SK-N-SH (cell line): ENCODE results near the gene MAP6D1. TPM values are rescaled to one million over a fixed set of nuclear protein-coding genes. Genes with fewer than 3 reads are reported as not detected.

ENCODE experiments used
- CTCF ChIA-PET: fragments of 300-600, 350-600 bp; formaldehyde crosslinking; extraction: SDS; loops from one replicate; lab custom pipeline; 2021; lab: Yijun Ruan, JAX
- POLR2A ChIA-PET: fragments of 350-600 bp; sonication (Branson Sonifier 250); formaldehyde crosslinking; extraction: SDS; loops from one replicate; lab custom pipeline; 2020; ENCODE audit warnings: antibody characterized with exemption, inconsistent platforms; lab: Yijun Ruan, JAX
- DNase-seq: peaks from one replicate; pipeline ENCODE4 v3.0.0; 2012
- H2AFZ ChIP-seq: fragments of 200-600 bp; sonication (generic); 2 replicates; pipeline ENCODE4 v1.8.1; 2016; ENCODE audit warnings: antibody characterized with exemption, mild to moderate bottlenecking, low read depth
- H3F3A ChIP-seq: fragments of 200-600 bp; sonication (generic); replicated peaks from 2 replicates; pipeline ENCODE3; 2016; ENCODE audit warnings: antibody characterized with exemption, mild to moderate bottlenecking; ENCODE audit not compliant: insufficient read depth
- H3K27ac ChIP-seq, 2 experiments: fragments of 200-500 bp in 1 of 2; fragments of 200-600 bp in 1 of 2; sonication (Bioruptor generic) in 1 of 2; sonication (generic), shearing (Covaris generic) in 1 of 2; 2 replicates each; pipeline versions ENCODE4 v1.5.1 to v1.6.1; 2014 to 2016; ENCODE audit warnings: low read depth in 2 of 2, inconsistent platforms in 1 of 2, low read length in 1 of 2, mild to moderate bottlenecking in 1 of 2, mixed read lengths in 1 of 2
- H3K27me3 ChIP-seq: fragments of 200-600 bp; sonication (generic), shearing (Covaris generic); 2 replicates; pipeline ENCODE4 v1.6.1; 2016; ENCODE audit warnings: mixed run types; ENCODE audit not compliant: insufficient read depth
- H3K36me3 ChIP-seq, 2 experiments: fragments of 200-500 bp in 1 of 2; fragments of 200-600 bp in 1 of 2; sonication (Bioruptor generic) in 1 of 2; sonication (generic) in 1 of 2; replicated peaks in 1 of 2; 2 replicates each; pipeline versions ENCODE3 to v1.5.1; 2014 to 2016; ENCODE audit warnings: low read length in 1 of 2, mild to moderate bottlenecking in 1 of 2; ENCODE audit not compliant: insufficient read depth in 2 of 2, control insufficient read depth in 1 of 2
- H3K4me1 ChIP-seq, 2 experiments: fragments of 200-500 bp in 1 of 2; fragments of 200-600 bp in 1 of 2; sonication (Bioruptor generic) in 1 of 2; sonication (generic), shearing (Covaris generic) in 1 of 2; 2 replicates each; pipeline versions ENCODE4 v1.5.1 to v1.6.1; 2014 to 2016; ENCODE audit warnings: low read depth in 1 of 2, low read length in 1 of 2, mixed run types in 1 of 2; ENCODE audit not compliant: insufficient read depth in 2 of 2, control insufficient read depth in 1 of 2
- H3K4me2 ChIP-seq: fragments of 200-600 bp; sonication (generic), shearing (Covaris generic); 2 replicates; pipeline ENCODE4 v1.6.1; 2017; ENCODE audit warnings: mixed run types
- H3K4me3 ChIP-seq, 2 experiments: fragments of 200-500 bp in 1 of 2; fragments of 200-600 bp in 1 of 2; sonication (Bioruptor generic) in 1 of 2; sonication (generic), shearing (Covaris generic) in 1 of 2; 2 replicates each; pipeline versions ENCODE4 v1.5.1 to v1.8.1; 2014 to 2016; ENCODE audit warnings: low read depth in 2 of 2, inconsistent platforms in 1 of 2, low read length in 1 of 2, mild to moderate bottlenecking in 1 of 2, mixed read lengths in 1 of 2, moderate library complexity in 1 of 2
- H3K79me2 ChIP-seq: fragments of 200-600 bp; sonication (generic); 2 replicates; pipeline ENCODE4 v1.8.1; 2017; ENCODE audit warnings: mild to moderate bottlenecking; ENCODE audit not compliant: insufficient read depth
- H3K9ac ChIP-seq: fragments of 200-600 bp; sonication (generic); 2 replicates; pipeline ENCODE4 v1.6.1; 2017; ENCODE audit warnings: mixed run types
- H3K9me2 ChIP-seq: fragments of 200-600 bp; sonication (generic); 2 replicates; pipeline ENCODE4 v1.6.1; 2017; ENCODE audit warnings: mixed run types
- H3K9me3 ChIP-seq: fragments of 200-600 bp; sonication (generic); 2 replicates; pipeline ENCODE4 v1.6.1; 2017; ENCODE audit warnings: mixed run types, mild to moderate bottlenecking, moderate library complexity
- H4K20me1 ChIP-seq: fragments of 200-600 bp; sonication (generic); 2 replicates; pipeline ENCODE4 v1.6.1; 2017; ENCODE audit warnings: mild to moderate bottlenecking, mixed run types; ENCODE audit not compliant: insufficient read depth
- CHD2 ChIP-seq: fragments of 150-350 bp; IDR thresholded peaks from 2 replicates; pipeline ENCODE4 v1.6.1; 2018; ENCODE audit warnings: low read length; ENCODE audit not compliant: partially characterized antibody
- ELF1 ChIP-seq: IDR thresholded peaks from 2 replicates; pipeline ENCODE4 v1.4.0; 2012
- EZH2phosphoT487 ChIP-seq: fragments of 200-600 bp; sonication (generic); IDR thresholded peaks from 2 replicates; pipeline ENCODE4 v1.6.1; 2017; ENCODE audit warnings: low read depth, mixed run types, mild to moderate bottlenecking, antibody characterized with exemption, moderate library complexity, borderline replicate concordance
- FOSL2 ChIP-seq: IDR thresholded peaks from 2 replicates; pipeline ENCODE4 v1.4.0; 2012; ENCODE audit warnings: low read depth, mild to moderate bottlenecking, moderate library complexity, borderline replicate concordance
- FOXJ3 ChIP-seq: sonication (generic); formaldehyde crosslinking; IDR thresholded peaks from 2 replicates; pipeline ENCODE4 v1.5.1; 2020; ENCODE audit warnings: mild to moderate bottlenecking, missing genetic modification reagents
- FOXM1 ChIP-seq: IDR thresholded peaks from 2 replicates; pipeline ENCODE4 v1.4.0; 2012; ENCODE audit warnings: low read depth, mild to moderate bottlenecking
- GABPA ChIP-seq: IDR thresholded peaks from 2 replicates; pipeline ENCODE4 v1.4.0; 2012; ENCODE audit warnings: low read depth, mild to moderate bottlenecking
- GATA2 ChIP-seq: sonication (generic); formaldehyde crosslinking; IDR thresholded peaks from 2 replicates; pipeline ENCODE4 v1.5.0; 2020; ENCODE audit warnings: mild to moderate bottlenecking, missing genetic modification reagents
- IRF3 ChIP-seq: fragments of 150-350 bp; IDR thresholded peaks from 2 replicates; pipeline ENCODE4 v1.6.1; 2016; ENCODE audit warnings: mild to moderate bottlenecking, low read depth, low read length
- MXI1 ChIP-seq: IDR thresholded peaks from 2 replicates; pipeline ENCODE4 v1.6.1; 2012; ENCODE audit warnings: mild to moderate bottlenecking, low read depth, low read length, improper control_type of control experiment
- NFIC ChIP-seq: IDR thresholded peaks from 2 replicates; pipeline ENCODE4 v1.4.0; 2012; ENCODE audit warnings: borderline replicate concordance
- PBX3 ChIP-seq: IDR thresholded peaks from 2 replicates; pipeline ENCODE4; 2012
- POLR2AphosphoS5 ChIP-seq: IDR thresholded peaks from 2 replicates; pipeline ENCODE4 v1.6.1; 2012; ENCODE audit warnings: low read depth, low read length
- RCOR1 ChIP-seq: fragments of 150-350 bp; IDR thresholded peaks from 2 replicates; pipeline ENCODE4 v1.6.1; 2017; ENCODE audit warnings: antibody characterized with exemption, low read length
- RFX5 ChIP-seq: IDR thresholded peaks from 2 replicates; pipeline ENCODE4 v1.6.1; 2012; ENCODE audit warnings: mild to moderate bottlenecking, improper control_type of control experiment, low read length
- SIN3A ChIP-seq: IDR thresholded peaks from 2 replicates; pipeline ENCODE4 v1.6.1; 2012; ENCODE audit warnings: low read depth, mild to moderate bottlenecking, low read length, moderate library complexity, borderline replicate concordance
- TEAD4 ChIP-seq: IDR thresholded peaks from 2 replicates; pipeline ENCODE4 v1.4.0; 2012; ENCODE audit warnings: mild to moderate bottlenecking, borderline replicate concordance; ENCODE audit not compliant: insufficient read depth
- USF1 ChIP-seq: IDR thresholded peaks from 2 replicates; pipeline ENCODE4 v1.4.0; 2012; ENCODE audit warnings: low read depth, borderline replicate concordance
- USF2 ChIP-seq: fragments of 150-350 bp; IDR thresholded peaks from 2 replicates; pipeline ENCODE4 v1.6.1; 2017; ENCODE audit warnings: antibody characterized with exemption, low read length, low read depth, borderline replicate concordance
- ZBTB33 ChIP-seq: IDR thresholded peaks from 2 replicates; pipeline ENCODE4 v1.4.0; 2012; ENCODE audit warnings: low read depth, borderline replicate concordance
- WGBS: methylation state at CpG from one replicate; pipeline ENCODE4 v1.1.6; 2017; ENCODE audit warnings: low lambda C conversion rate; 5-methylcytosine and 5-hydroxymethylcytosine counted together
- polyA plus RNA-seq, 3 experiments: library from polyadenylated mRNA; depleted of rRNA; stranded (reverse); fragments of >200 nt; gene quantifications; 2 replicates each; pipeline ENCODE4 v1.2.3, GENCODE V29; 2012

The MAP6D1 gene
- polyA plus RNA-seq, 1 of the 3 experiments (the other 2 are of a cell fraction): 2.6 TPM

GRCh38 chr3:183871541-183871940 lies 46.2 kb upstream of the MAP6D1 start:
- Histone ChIP-seq H3K9me3 (no peaks in the 10 kb centered on the region), H3K36me3 (peaks cover 6 to 16% of the 10 kb centered on the region in 2 experiments), H3K4me1 (no peaks in the 10 kb centered on the region), H3K79me2 (peaks cover 87% of the 10 kb centered on the region), H4K20me1 (peaks cover 69% of the 10 kb centered on the region), H3K27ac (no peak overlapping the region), H3F3A (no peaks in the 10 kb centered on the region), H3K9ac (no peak overlapping the region), H3K27me3 (no peaks in the 10 kb centered on the region), H2AFZ (no peak overlapping the region), H3K4me2 (no peak overlapping the region), H3K4me3 (no peak overlapping the region), H3K9me2 (no peaks in the 10 kb centered on the region)
- DNase-seq: no peak
- ChIA-PET CTCF (interaction anchor here (0.6 to 1.5 kb wide), 2 partner anchors 13 to 17 kb away, joined by 3 to 8 read pairs; partner anchors contain the start of gene PARL), POLR2A (no interaction called here)
- TF ChIP-seq ZBTB33: no peak
- no peak for TF ChIP-seq USF2
- no peak for TF ChIP-seq TEAD4
- TF ChIP-seq FOXJ3 (CRISPR knock-in tag): no peak
- TF ChIP-seq POLR2AphosphoS5: no peak
- TF ChIP-seq SIN3A: no peak
- no peak for TF ChIP-seq CHD2
- TF ChIP-seq USF1: no peak
- TF ChIP-seq IRF3: no peak
- TF ChIP-seq PBX3: no peak
- TF ChIP-seq ELF1: no peak
- TF ChIP-seq RFX5: no peak
- no peak for TF ChIP-seq FOSL2
- TF ChIP-seq RCOR1: no peak
- no peak for TF ChIP-seq GATA2 (CRISPR knock-in tag)
- TF ChIP-seq GABPA: no peak
- TF ChIP-seq NFIC: no peak
- TF ChIP-seq MXI1: no peak
- no peak for TF ChIP-seq EZH2phosphoT487
- TF ChIP-seq FOXM1: no peak
- WGBS: 93% methylated on average over 2 of the region's 2 CpGs
